ENCODE results near the gene CACFD1. TPM values are rescaled to one million over a fixed set of nuclear protein-coding genes. Genes with fewer than 3 reads are reported as not detected.

Gene CACFD1
- polyA plus RNA-seq, 1 donor = 27.3 TPM

GRCh38 chr9:133499892-133500270, 40.1 kb downstream of the CACFD1 start:
- H3K4me3 ChIP-seq (ENCODE audit: low read length) = no peak overlapping the region
- H3K9me3 ChIP-seq (ENCODE audit: control insufficient read depth, low read depth, low read length) = peaks cover 6% of the 10 kb centered on the region
- peaks cover 10% of the 10 kb centered on the region for H3K27me3 ChIP-seq (ENCODE audit: control insufficient read depth, insufficient read depth, low read length)
- H3K4me1 ChIP-seq (ENCODE audit: control insufficient read depth, insufficient read depth, low read length) = peaks cover 4% of the 10 kb centered on the region
- no peaks in the 10 kb centered on the region for H3K36me3 ChIP-seq (ENCODE audit: control insufficient read depth, insufficient read depth, low read length)
- no peak for DNase-seq
- WGBS (ENCODE audit: insufficient coverage, low lambda C conversion rate) = no CpG with 5 or more reads among the region's 12 CpGs
- no peak overlapping the region for H3K27ac ChIP-seq (ENCODE audit: low read length)

- no peaks in the 10 kb centered on the region for H3K36me3 ChIP-seq (ENCODE audit: control insufficient read depth, insufficient read depth, low read length)
- H3K27ac ChIP-seq (ENCODE audit: low read length) = no peak overlapping the region
- H3K4me1 ChIP-seq (ENCODE audit: control insufficient read depth, insufficient read depth, low read length) = peaks cover 2% of the 10 kb centered on the region
- no CpG with 5 or more reads among the region's 1 CpG for WGBS (ENCODE audit: insufficient coverage, low lambda C conversion rate)
- H3K9me3 ChIP-seq (ENCODE audit: control insufficient read depth, low read depth, low read length) = peaks cover 6% of the 10 kb centered on the region
- H3K4me3 ChIP-seq (ENCODE audit: low read length) = no peak overlapping the region
- peaks cover 10% of the 10 kb centered on the region for H3K27me3 ChIP-seq (ENCODE audit: control insufficient read depth, insufficient read depth, low read length)
- DNase-seq = no peak
Observed at GRCh38 chr9:133502112-133502511, 42.3 kb downstream of the CACFD1 start.

- no CpG with 5 or more reads among the region's 13 CpGs for WGBS (ENCODE audit: insufficient coverage, low lambda C conversion rate)
- peaks cover 16% of the 10 kb centered on the region for H3K27me3 ChIP-seq (ENCODE audit: control insufficient read depth, insufficient read depth, low read length)
- peaks cover 6% of the 10 kb centered on the region for H3K4me1 ChIP-seq (ENCODE audit: control insufficient read depth, insufficient read depth, low read length)
- H3K9me3 ChIP-seq (ENCODE audit: control insufficient read depth, low read depth, low read length) = peaks cover 6% of the 10 kb centered on the region
- no peak overlapping the region for H3K4me3 ChIP-seq (ENCODE audit: low read length)
- DNase-seq = no peak
- H3K36me3 ChIP-seq (ENCODE audit: control insufficient read depth, insufficient read depth, low read length) = no peaks in the 10 kb centered on the region
- H3K27ac ChIP-seq (ENCODE audit: low read length) = no peak overlapping the region
Observed at GRCh38 chr9:133505186-133505830, 45.5 kb downstream of the CACFD1 start.

GRCh38 chr9:133505901-133506652, 46.3 kb downstream of the CACFD1 start:
- no peak overlapping the region for H3K27ac ChIP-seq (ENCODE audit: low read length)
- no CpG with 5 or more reads among the region's 23 CpGs for WGBS (ENCODE audit: insufficient coverage, low lambda C conversion rate)
- no peak for DNase-seq
- H3K4me3 ChIP-seq (ENCODE audit: low read length) = no peak overlapping the region
- H3K36me3 ChIP-seq (ENCODE audit: control insufficient read depth, insufficient read depth, low read length) = no peaks in the 10 kb centered on the region
- peaks cover 8% of the 10 kb centered on the region for H3K9me3 ChIP-seq (ENCODE audit: control insufficient read depth, low read depth, low read length)
- H3K27me3 ChIP-seq (ENCODE audit: control insufficient read depth, insufficient read depth, low read length) = peaks cover 16% of the 10 kb centered on the region
- H3K4me1 ChIP-seq (ENCODE audit: control insufficient read depth, insufficient read depth, low read length) = peaks cover 6% of the 10 kb centered on the region

- Histone ChIP-seq H3K36me3 (ENCODE audit: control insufficient read depth, insufficient read depth, low read length) (no peaks in the 10 kb centered on the region), H3K27ac (ENCODE audit: low read length) (no peak overlapping the region), H3K4me1 (ENCODE audit: control insufficient read depth, insufficient read depth, low read length) (peaks cover 6% of the 10 kb centered on the region), H3K27me3 (ENCODE audit: control insufficient read depth, insufficient read depth, low read length) (peaks cover 16% of the 10 kb centered on the region), H3K4me3 (ENCODE audit: low read length) (no peak overlapping the region), H3K9me3 (ENCODE audit: control insufficient read depth, low read depth, low read length) (peaks cover 10% of the 10 kb centered on the region)
- no CpG with 5 or more reads among the region's 18 CpGs for WGBS (ENCODE audit: insufficient coverage, low lambda C conversion rate)
- DNase-seq = no peak
Observed at GRCh38 chr9:133506653-133507038, 46.9 kb downstream of the CACFD1 start.

- Histone ChIP-seq H3K4me3 (ENCODE audit: low read length) (no peak overlapping the region), H3K27me3 (ENCODE audit: control insufficient read depth, insufficient read depth, low read length) (peaks cover 16% of the 10 kb centered on the region), H3K36me3 (ENCODE audit: control insufficient read depth, insufficient read depth, low read length) (no peaks in the 10 kb centered on the region), H3K27ac (ENCODE audit: low read length) (no peak overlapping the region), H3K4me1 (ENCODE audit: control insufficient read depth, insufficient read depth, low read length) (peaks cover 6% of the 10 kb centered on the region), H3K9me3 (ENCODE audit: control insufficient read depth, low read depth, low read length) (peaks cover 4% of the 10 kb centered on the region)
- WGBS (ENCODE audit: insufficient coverage, low lambda C conversion rate) = no CpG with 5 or more reads among the region's 24 CpGs
- DNase-seq = no peak
Observed at GRCh38 chr9:133507246-133507965, 47.6 kb downstream of the CACFD1 start.

- Histone ChIP-seq H3K9me3 (ENCODE audit: control insufficient read depth, low read depth, low read length) (peaks cover 4% of the 10 kb centered on the region), H3K36me3 (ENCODE audit: control insufficient read depth, insufficient read depth, low read length) (no peaks in the 10 kb centered on the region), H3K4me3 (ENCODE audit: low read length) (no peak overlapping the region), H3K4me1 (ENCODE audit: control insufficient read depth, insufficient read depth, low read length) (peaks cover 6% of the 10 kb centered on the region), H3K27me3 (ENCODE audit: control insufficient read depth, insufficient read depth, low read length) (peaks cover 16% of the 10 kb centered on the region), H3K27ac (ENCODE audit: low read length) (no peak overlapping the region)
- DNase-seq = no peak
- WGBS (ENCODE audit: insufficient coverage, low lambda C conversion rate) = no CpG with 5 or more reads among the region's 8 CpGs
Observed at GRCh38 chr9:133508046-133508445, 48.3 kb downstream of the CACFD1 start.

GRCh38 chr9:133509179-133510083, 49.7 kb downstream of the CACFD1 start:
- no peak overlapping the region for H3K27ac ChIP-seq (ENCODE audit: low read length)
- no peaks in the 10 kb centered on the region for H3K36me3 ChIP-seq (ENCODE audit: control insufficient read depth, insufficient read depth, low read length)
- no peak for DNase-seq
- peaks cover 4% of the 10 kb centered on the region for H3K9me3 ChIP-seq (ENCODE audit: control insufficient read depth, low read depth, low read length)
- no CpG with 5 or more reads among the region's 26 CpGs for WGBS (ENCODE audit: insufficient coverage, low lambda C conversion rate)
- peaks cover 13% of the 10 kb centered on the region for H3K27me3 ChIP-seq (ENCODE audit: control insufficient read depth, insufficient read depth, low read length)
- peaks cover 6% of the 10 kb centered on the region for H3K4me1 ChIP-seq (ENCODE audit: control insufficient read depth, insufficient read depth, low read length)
- no peak overlapping the region for H3K4me3 ChIP-seq (ENCODE audit: low read length)

- no peak for DNase-seq
- peaks cover 4% of the 10 kb centered on the region for H3K9me3 ChIP-seq (ENCODE audit: control insufficient read depth, low read depth, low read length)
- H3K4me3 ChIP-seq (ENCODE audit: low read length) = no peak overlapping the region
Observed at GRCh38 chr9:133510926-133511505, 51.2 kb downstream of the CACFD1 start.

More at GRCh38 chr9:133510926-133511505, 51.2 kb downstream of the CACFD1 start:
- H3K4me1 ChIP-seq (ENCODE audit: control insufficient read depth, insufficient read depth, low read length) = peaks cover 6% of the 10 kb centered on the region
- H3K36me3 ChIP-seq (ENCODE audit: control insufficient read depth, insufficient read depth, low read length) = no peaks in the 10 kb centered on the region
- peaks cover 13% of the 10 kb centered on the region for H3K27me3 ChIP-seq (ENCODE audit: control insufficient read depth, insufficient read depth, low read length)
- WGBS (ENCODE audit: insufficient coverage, low lambda C conversion rate) = no CpG with 5 or more reads among the region's 27 CpGs
- no peak overlapping the region for H3K27ac ChIP-seq (ENCODE audit: low read length)

Data from large intestine (tissue), 3 donors.